IPS DF 19.7 (cell line): Measurements from ENCODE around the gene LNP1.
"Not testable (repeated sequence)": the region's sequence is repeated elsewhere in the genome, so short reads cannot be mapped to it uniquely, and the experiment has no call there.

ENCODE experiments used
- DNase-seq: peaks from one replicate; pipeline ENCODE4 v3.0.0-alpha.2; 2013; ENCODE audit warnings: low read depth, low spot score

LNP1 gene

DNA sequence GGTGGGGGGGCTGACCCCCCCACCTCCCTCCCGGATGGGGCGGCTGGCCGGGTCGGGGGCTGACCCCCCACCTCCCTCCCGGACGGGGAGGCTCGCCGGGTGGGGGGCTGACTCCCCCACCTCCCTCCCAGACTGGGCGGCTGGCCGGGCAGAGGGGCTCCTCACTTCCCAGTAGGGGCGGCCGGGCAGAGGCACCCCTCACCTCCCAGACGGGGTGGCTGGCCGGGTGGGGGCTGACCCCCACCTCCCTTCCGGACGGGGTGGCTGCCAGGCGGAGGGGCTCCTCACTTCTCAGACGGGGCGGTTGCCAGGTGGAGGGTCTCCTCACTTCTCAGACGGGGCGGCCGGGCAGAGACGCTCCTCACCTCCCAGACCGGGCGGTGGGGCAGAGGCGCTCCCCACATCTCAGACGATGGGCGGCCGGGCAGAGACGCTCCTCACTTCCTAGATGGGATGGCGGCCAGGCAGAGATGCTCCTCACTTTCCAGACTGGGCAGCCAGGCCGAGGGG lies 76.6 kb downstream of the LNP1 start:
- DNase-seq, result not testable (repeated sequence)

DNA sequence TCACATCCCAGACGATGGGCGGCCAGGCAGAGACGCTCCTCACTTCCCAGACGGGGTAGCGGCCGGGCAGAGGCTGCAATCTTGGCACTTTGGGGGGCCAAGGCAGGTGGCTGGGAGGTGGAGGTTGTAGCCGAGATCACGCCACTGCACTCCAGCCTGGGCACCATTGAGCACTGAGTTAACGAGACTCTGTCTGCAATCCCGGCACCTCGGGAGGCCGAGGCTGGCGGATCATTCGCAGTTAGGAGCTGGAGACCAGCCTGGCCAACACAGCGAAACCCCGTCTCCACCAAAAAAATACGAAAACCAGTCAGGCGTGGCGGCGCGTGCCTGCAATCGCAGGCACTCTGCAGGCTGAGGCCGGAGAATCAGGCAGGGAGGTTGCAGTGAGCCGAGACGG lies 77.2 kb downstream of the LNP1 start:
- not testable (repeated sequence) for DNase-seq

DNA sequence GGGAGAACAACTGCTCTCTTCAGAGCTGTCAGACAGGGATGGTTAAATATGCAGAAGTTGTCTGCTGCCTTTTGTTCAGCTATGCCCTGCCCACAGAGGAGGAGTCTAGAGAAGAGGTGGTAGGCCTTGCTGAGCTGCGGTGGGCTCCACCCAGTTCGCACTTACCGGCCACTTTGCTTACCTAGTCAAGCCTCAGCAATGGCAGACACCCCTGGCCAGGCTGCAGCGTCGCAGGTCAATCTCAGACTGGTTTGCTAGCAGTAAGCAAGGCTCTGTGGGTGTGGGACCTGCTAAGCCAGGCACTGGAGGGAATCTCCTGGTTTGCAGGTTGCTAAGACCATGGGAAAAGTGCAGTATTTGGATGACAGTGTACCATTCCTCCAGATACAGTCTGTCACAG lies 78.7 kb downstream of the LNP1 start:
- DNase-seq, result no peak

DNA sequence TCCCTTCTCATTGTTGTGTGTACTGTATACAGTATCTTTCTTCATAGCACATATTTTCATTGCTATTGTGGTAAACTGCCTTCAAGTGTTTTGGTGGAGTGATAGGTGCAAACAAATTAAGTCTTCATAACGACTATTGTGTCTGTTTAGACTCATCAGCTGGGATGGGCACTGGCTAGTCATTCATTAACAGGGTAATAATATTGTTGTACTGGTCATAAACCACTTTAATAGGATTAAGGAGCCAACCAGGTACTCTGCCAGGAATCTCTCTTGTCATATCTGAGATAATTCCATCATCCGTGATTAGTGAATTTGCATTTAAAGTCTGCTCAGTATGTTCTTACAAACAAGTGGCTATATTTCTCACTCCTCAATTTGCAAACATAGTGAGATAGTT lies 80.8 kb downstream of the LNP1 start:
- no peak for DNase-seq

DNA sequence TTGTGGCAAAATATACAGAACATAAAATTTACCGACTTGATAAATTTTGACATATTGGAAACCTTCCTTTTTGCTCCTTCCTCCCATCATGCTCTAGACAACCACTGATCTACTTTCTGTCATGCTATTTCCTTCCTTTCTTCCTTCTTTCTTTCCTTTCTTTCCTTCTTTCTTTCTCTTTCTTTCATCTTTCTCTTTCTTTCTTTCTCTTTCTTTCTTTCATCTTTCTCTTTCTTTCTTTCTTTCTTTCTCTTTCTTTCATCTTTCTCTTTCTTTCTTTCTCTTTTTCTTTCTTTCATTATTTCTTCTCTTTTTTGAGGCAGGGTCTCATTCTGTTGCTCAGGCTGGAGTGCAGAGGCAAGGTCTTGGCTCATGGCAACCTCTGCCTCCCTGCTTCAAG lies 82.2 kb downstream of the LNP1 start:
- DNase-seq, result no peak

DNA sequence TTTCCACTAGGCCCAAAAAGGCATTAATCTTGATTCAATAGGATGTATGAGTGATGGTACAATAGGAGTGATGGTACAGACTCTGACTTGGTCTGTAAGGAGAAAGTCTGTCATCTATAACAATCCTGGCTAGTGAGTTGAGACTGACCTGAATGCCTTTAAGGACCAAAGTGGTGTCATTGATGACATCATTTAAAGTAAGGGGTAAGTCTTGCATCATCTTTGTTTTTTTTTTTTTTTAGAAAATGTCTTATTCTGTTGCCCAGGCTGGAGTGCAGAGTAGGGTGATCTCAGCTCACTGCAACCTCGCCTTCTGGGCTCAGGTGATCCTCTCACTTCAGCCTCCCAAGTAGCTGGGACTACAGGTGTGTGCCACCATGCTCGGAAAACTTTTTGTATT lies 85.5 kb downstream of the LNP1 start:
- DNase-seq, result no peak

DNA sequence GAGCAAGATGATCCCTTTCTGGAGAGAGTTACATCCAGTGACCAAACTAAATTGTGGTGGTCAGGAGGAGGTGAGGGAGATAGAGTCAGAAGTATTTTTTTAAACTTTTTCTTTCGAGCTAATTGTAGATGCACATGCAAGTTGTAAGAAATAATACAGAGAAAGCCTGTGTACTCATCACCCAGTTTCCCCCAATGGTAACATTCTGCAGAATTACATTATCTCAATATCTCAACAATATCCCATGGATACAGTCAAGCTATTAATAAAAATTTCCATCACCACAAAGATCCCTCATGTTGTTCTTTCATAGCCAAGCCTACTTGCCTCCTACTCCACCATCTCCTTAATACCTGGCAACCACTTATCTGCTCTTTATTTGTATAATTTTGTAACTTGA lies 87.8 kb downstream of the LNP1 start:
- DNase-seq, result no peak

DNA sequence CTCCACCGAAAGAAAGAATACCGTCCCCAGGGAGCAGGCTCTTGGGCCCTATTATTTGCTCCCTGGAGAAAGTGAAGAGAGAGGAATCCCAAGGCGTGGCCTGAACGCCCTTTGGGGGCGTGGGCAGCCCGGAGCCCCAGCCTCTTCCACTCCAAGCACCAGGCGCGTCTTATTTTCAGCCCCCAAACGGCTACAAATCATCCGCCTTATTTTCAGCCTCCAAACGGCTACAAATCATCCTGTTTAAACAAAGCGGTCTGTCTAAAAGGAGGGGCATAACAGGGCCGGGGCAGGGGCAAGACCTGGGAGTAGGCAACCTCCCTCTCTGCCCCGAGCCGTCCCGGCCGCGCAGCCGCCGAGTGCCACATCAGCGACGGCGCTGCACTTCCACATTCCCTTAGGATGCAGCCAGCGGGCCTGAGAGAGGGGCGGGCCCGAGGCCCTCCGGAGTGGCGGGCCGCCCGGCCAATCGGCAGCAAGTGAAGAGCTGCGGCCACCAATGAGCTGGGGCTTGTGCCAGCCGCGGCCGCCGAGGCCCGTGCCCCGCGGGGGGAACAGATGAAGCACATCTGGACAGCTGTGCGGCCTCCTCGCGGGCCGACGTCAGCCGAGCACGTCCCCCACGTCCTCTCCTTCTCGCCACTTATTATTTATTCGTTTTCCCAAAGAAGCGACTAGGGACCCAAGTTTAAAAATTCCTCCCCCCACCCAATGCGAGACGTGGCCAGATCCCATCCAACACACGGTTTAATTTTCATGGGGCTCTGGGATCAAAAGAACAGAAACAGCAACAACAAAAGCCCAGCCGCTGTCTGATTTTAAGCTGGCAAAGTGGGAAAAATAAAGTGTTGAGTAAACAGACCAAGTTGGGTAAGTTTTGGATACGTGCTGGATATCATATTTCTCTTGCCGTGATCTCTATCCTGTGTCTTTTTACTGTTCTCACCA lies 91.0 kb downstream of the LNP1 start, which contains the start of gene TMEM45A:
Gene TMEM45A (plus strand): TSS at position 561 of the 948 bp plus-strand sequence. CDS start 62,593 bp downstream, outside the sequence.
- peak; percentile 71 for DNase-seq

DNA sequence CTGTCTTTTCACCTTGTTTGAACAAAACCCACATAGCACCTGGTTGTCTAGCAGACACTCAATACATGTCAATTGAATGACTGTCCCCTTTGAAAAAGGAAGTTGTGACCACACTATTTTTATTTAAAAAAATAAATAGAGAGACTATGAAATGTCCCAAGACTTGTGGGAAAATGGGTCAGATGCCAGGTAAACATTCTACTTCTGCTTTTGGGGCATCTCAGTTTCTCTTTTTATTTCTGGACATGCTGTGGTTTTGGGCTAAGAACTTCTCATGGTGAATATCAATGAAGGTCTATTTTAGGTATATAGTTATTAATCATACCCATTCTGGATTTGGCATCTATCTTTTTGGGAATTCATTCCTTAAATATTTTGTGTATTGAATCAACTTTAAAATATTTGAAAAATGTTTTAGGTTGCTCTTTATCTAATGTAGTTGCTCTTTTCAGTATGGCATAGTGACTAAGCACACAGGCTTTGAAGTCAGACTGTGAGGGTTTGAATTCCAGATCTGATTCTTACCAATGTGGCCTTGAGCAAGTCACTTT lies 95.4 kb downstream of the LNP1 start:
- DNase-seq, result no peak

DNA sequence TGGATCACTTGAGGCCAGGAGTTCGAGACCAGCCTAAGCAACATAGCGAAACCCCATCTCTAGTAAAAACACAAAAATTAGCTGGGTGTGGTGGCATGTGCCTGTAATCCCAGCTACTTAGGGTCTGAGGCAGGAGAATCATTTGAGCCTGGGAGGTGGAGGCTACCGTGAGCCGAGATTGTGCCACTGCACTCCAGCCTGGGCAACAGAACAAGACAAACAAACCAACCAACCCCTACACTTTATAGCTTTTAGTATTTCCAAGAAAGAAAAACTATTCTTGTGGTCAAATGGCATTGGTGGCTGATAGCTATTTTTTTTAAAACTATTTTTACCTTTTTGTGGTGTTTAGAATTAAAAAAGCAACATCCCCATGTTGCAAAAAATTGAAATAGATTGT lies 98.3 kb downstream of the LNP1 start:
- DNase-seq, result no peak

DNA sequence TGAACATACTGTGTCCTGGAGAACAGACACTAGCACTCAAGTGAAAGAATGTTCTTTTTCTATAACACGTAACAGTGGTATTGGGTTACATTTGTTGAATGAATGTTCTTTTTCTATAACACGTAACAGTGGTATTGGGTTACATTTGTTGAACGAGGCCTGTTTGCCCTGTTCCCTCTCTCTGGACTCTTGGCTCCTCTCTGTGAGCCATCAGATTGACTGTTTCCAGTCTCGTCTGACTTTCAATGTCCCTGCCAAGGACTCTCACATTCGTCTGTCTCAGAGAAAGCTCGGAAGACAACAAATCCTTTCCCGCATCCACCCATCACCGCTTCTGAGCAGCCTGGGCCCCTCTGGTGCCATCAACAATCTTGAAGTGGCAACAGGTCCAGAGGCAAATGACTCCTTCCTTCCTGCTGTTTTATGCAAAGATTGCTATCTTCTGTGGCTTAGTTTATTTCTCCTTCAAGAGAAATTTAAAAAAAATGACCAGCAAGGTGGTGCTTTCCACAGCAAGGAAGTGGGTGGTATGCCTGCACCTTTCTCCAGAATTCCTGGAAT lies 99.1 kb downstream of the LNP1 start:
- no peak for DNase-seq

DNA sequence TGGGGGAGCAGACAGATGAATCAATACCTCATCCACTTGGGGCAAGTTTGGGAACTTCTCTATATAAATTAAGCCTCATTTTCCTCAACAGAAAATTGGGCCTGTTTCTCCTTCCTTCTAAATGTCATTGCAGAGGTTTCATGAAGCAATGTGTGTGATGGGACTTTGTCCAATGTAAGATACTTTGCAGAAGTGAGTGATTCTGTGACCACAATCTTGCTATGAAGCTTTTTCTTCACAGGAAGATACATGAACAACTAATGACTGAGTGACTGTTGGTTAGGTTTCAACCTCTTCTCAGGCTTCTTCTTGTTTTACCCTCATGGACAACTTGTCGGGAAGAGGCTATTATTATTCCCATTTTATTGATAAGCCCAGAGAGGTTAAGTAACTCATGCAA lies 102.1 kb downstream of the LNP1 start:
- DNase-seq, result no peak
